B cell (primary cell): ENCODE results near the gene ZNF775. TPM values are rescaled to one million over a fixed set of nuclear protein-coding genes. Genes with fewer than 3 reads are reported as not detected.
A peak's percentile ranks its signal among the peaks of the same experiment; 100 is the strongest.

Experiments
- ATAC-seq: fragments of 200-7000 bp; cut with Tn5 transposase; one replicate; pipeline ENCODE4 v1.10.0; 2021; ENCODE audit warnings: low read depth, mild to moderate bottlenecking, moderate number of reproducible peaks, moderate library complexity
- CTCF ChIA-PET: fragments of 350-600 bp; sonication (Branson Sonifier 250); formaldehyde crosslinking; loops from one replicate; lab custom pipeline; 2021; ENCODE audit warnings: antibody characterized with exemption, inconsistent platforms; lab: Charles Lee
- POLR2A ChIA-PET: fragments of 350-600 bp; sonication (Branson Sonifier 250); formaldehyde crosslinking; loops from one replicate; lab custom pipeline; 2021; ENCODE audit warnings: antibody characterized with exemption; lab: Charles Lee
- DNase-seq: peaks from one replicate; pipeline ENCODE4 v3.0.0; 2013
- H2AFZ ChIP-seq: 2 replicates; pipeline ENCODE4 v1.6.1; 2012; ENCODE audit warnings: mild to moderate bottlenecking, low read depth, low read length; ENCODE audit not compliant: insufficient read depth, poor library complexity, severe bottlenecking
- H3K27ac ChIP-seq, 2 donors: 1 replicate in 1 of 2; 2 replicates in 1 of 2; pipeline ENCODE4 v1.5.1; 2012 to 2013; ENCODE audit warnings: low read length in 2 of 2, mild to moderate bottlenecking in 2 of 2, moderate library complexity in 1 of 2
- H3K27me3 ChIP-seq, 4 experiments: fragments of 200-600 bp in 1 of 4; sonication (generic) in 1 of 4; replicated peaks in 1 of 4; 1 replicate in 2 of 4; 2 replicates in 2 of 4; pipeline versions ENCODE4 v1.6.1 to v1.7.0; 2013 to 2016; ENCODE audit warnings: low read length in 3 of 4, mild to moderate bottlenecking in 2 of 4, mixed read lengths in 1 of 4, moderate library complexity in 1 of 4; ENCODE audit not compliant: insufficient read depth in 4 of 4, control insufficient read depth in 3 of 4; ENCODE audit errors: control extremely low read depth in 1 of 4
- H3K36me3 ChIP-seq, 2 experiments: replicated peaks in 1 of 2; 1 replicate in 1 of 2; 2 replicates in 1 of 2; pipeline versions ENCODE4 v1.6.1 to v1.7.1; 2013; ENCODE audit warnings: low read length in 1 of 2; ENCODE audit not compliant: insufficient read depth in 2 of 2, control insufficient read depth in 1 of 2; ENCODE audit errors: control extremely low read depth in 1 of 2, extremely low read depth in 1 of 2
- H3K4me1 ChIP-seq, 2 donors: fragments of 200-600 bp in 1 of 2; sonication (generic) in 1 of 2; 1 replicate in 1 of 2; 2 replicates in 1 of 2; pipeline versions ENCODE4 v1.5.1 to v1.6.1; 2013 to 2017; ENCODE audit warnings: low read length in 2 of 2; ENCODE audit not compliant: control insufficient read depth in 2 of 2, insufficient read depth in 2 of 2
- H3K4me2 ChIP-seq: replicated peaks from 2 replicates; pipeline ENCODE3; 2012; ENCODE audit warnings: mild to moderate bottlenecking, low read depth, low read length; ENCODE audit not compliant: poor library complexity, severe bottlenecking
- H3K4me3 ChIP-seq, 5 experiments: fragments of 200-600 bp in 1 of 5; sonication (generic) in 1 of 5; 1 replicate in 3 of 5; 2 replicates in 2 of 5; pipeline versions ENCODE4 v1.5.1 to v1.7.0; 2011 to 2016; ENCODE audit warnings: low read length in 4 of 5, mild to moderate bottlenecking in 4 of 5, low read depth in 2 of 5, control low read depth in 1 of 5, moderate library complexity in 1 of 5; ENCODE audit not compliant: insufficient read depth in 1 of 5; ENCODE audit errors: control extremely low read depth in 1 of 5, extremely low read depth in 1 of 5
- H3K79me2 ChIP-seq: fragments of 200-600 bp; sonication (generic); one replicate; pipeline ENCODE4 v1.6.0; 2016; ENCODE audit warnings: low read length; ENCODE audit not compliant: control insufficient read depth, insufficient read depth
- H3K9ac ChIP-seq: fragments of 200-600 bp; sonication (generic); 2 replicates; pipeline ENCODE4 v1.6.1; 2017; ENCODE audit warnings: mild to moderate bottlenecking, low read length, moderate library complexity
- H3K9me3 ChIP-seq, 3 donors: one replicate each; pipeline versions ENCODE4 v1.6.1 to v1.7.1; 2013; ENCODE audit warnings: low read length in 2 of 3; ENCODE audit not compliant: control insufficient read depth in 2 of 3, insufficient read depth in 1 of 3; ENCODE audit errors: control extremely low read depth in 1 of 3
- H4K20me1 ChIP-seq: 2 replicates; pipeline ENCODE4 v1.6.0; 2012; ENCODE audit warnings: mild to moderate bottlenecking, low read length; ENCODE audit not compliant: insufficient read depth, control insufficient read depth, poor library complexity, severe bottlenecking
- H3K27ac Mint-ChIP-seq: one replicate; pipeline ENCODE4 v1.8.0; 2021; ENCODE audit warnings: mixed read lengths
- H3K27me3 Mint-ChIP-seq: one replicate; pipeline ENCODE4 v1.8.0; 2021; ENCODE audit warnings: mixed read lengths
- H3K4me1 Mint-ChIP-seq: one replicate; pipeline ENCODE4 v1.8.0; 2021; ENCODE audit warnings: mixed read lengths
- H3K4me3 Mint-ChIP-seq: one replicate; pipeline ENCODE4 v1.8.0; 2021; ENCODE audit warnings: mixed read lengths
- H3K9me3 Mint-ChIP-seq: one replicate; pipeline ENCODE4 v1.8.0; 2022; ENCODE audit warnings: mixed read lengths; ENCODE audit not compliant: insufficient read depth
- CTCF ChIP-seq: fragments of 200-600 bp; IDR thresholded peaks from one replicate; pipeline ENCODE4 v1.8.0; 2022; ENCODE audit warnings: antibody characterized with exemption, mild to moderate bottlenecking
- EZH2 ChIP-seq: IDR thresholded peaks from 2 replicates; pipeline ENCODE4 v1.6.1; 2012; ENCODE audit warnings: borderline replicate concordance, low read depth, mild to moderate bottlenecking, moderate library complexity, low read length; ENCODE audit not compliant: insufficient read depth, poor library complexity, severe bottlenecking
- WGBS: methylation state at CpG from one replicate; pipeline ENCODE4 v1.1.5; 2013; ENCODE audit warnings: missing lambda C conversion rate; ENCODE audit not compliant: insufficient coverage; 5-methylcytosine and 5-hydroxymethylcytosine counted together
- intact Hi-C: fragments of 100-400 bp; cut with micrococcal nuclease; formaldehyde crosslinking; loops from one replicate; pipeline ENCODE4 v1.10.0; 2022
- polyA plus RNA-seq: library from polyadenylated mRNA; depleted of rRNA; stranded (reverse); fragments of >200 nt; gene quantifications from 2 replicates; pipeline ENCODE4 v1.2.3, GENCODE V29; 2012
- total RNA-seq, 2 donors: library from RNA; stranded (reverse); fragments of 120-200 nt in 1 of 2; gene quantifications; 1 replicate in 1 of 2; 2 replicates in 1 of 2; pipeline versions ENCODE4 v1.2.3 to v1.2.4, GENCODE V29; 2013 to 2022

Gene ZNF775
- total and polyA plus RNA-seq, 2 donors (not counting 1 experiment from before 2014, with no cell fraction given), result 4.2 to 12.1 TPM

GRCh38 chr7:150446288-150446938, 67.3 kb downstream of the ZNF775 start:
- Mint-ChIP-seq H3K9me3 (peaks cover 3% of the 10 kb centered on the region), H3K27ac (peak overlapping the region; percentile 37), H3K4me3 (no peak overlapping the region), H3K4me1 (peaks cover 35% of the 10 kb centered on the region), H3K27me3 (peaks cover 13% of the 10 kb centered on the region)
- peaks cover 0 to 3% of the 10 kb centered on the region in 2 experiments for H3K36me3 ChIP-seq
- peaks cover 20 to 34% of the 10 kb centered on the region in 2 donors for H3K4me1 ChIP-seq
- H3K27ac ChIP-seq, result no peak overlapping the region
- H4K20me1 ChIP-seq, result no peaks in the 10 kb centered on the region
- H3K27me3 ChIP-seq, result peaks cover 0 to 22% (median 6%) of the 10 kb centered on the region in 4 experiments
- peaks cover 0 to 12% (median 6%) of the 10 kb centered on the region in 3 donors for H3K9me3 ChIP-seq
- H2AFZ ChIP-seq, result no peak overlapping the region
- H3K4me3 ChIP-seq, result no peak overlapping the region
- ATAC-seq, result no peak
- TF ChIP-seq EZH2 (no peak), CTCF (no peak)
- WGBS, result 100% methylated on average over 2 of the region's 2 CpGs
- ChIA-PET POLR2A (interaction anchor here (0.6 kb wide), 1 partner anchor 85 kb away, joined by 14 read pairs; no protein-coding TSS in a partner anchor), CTCF (interaction anchor here (0.8 to 3.2 kb wide), 7 partner anchors 8 to 668 kb away, joined by 3 to 8 read pairs (median 4); partner anchors contain the start of gene REPIN1)
- no peak overlapping the region for H3K4me2 ChIP-seq
- H3K79me2 ChIP-seq, result no peaks in the 10 kb centered on the region
- H3K9ac ChIP-seq, result no peak overlapping the region
- intact Hi-C loops, result loop anchor here (5.0 kb wide), 1 partner anchor 451 kb away; no protein-coding TSS in a partner anchor
- no peak for DNase-seq

Other genes starting within 250 kb of the ZNF775 start
- gene LRRC61, start 56.0 kb upstream of the ZNF775 start, total RNA-seq, result 12.8 and 15.5 TPM in 2 replicates
- gene LRRC61, start 56.0 kb upstream of the ZNF775 start, polyA plus RNA-seq, result 5.3 and 12.9 TPM in 2 replicates
- 20.7 TPM in 2 replicates for gene ACTR3C, start 55.8 kb upstream of the ZNF775 start, total RNA-seq
- 4.0 and 5.0 TPM in 2 replicates for gene ACTR3C, start 55.8 kb upstream of the ZNF775 start, polyA plus RNA-seq
- 0.46 TPM in 1 of 2 replicates, not detected in the other for gene RARRES2, start 37.7 kb upstream of the ZNF775 start, total RNA-seq
- not detected in 2 replicates for gene RARRES2, start 37.7 kb upstream of the ZNF775 start, polyA plus RNA-seq
- gene REPIN1, start 10.5 kb upstream of the ZNF775 start, total RNA-seq, result 190 and 193 TPM in 2 replicates
- gene REPIN1, start 10.5 kb upstream of the ZNF775 start, polyA plus RNA-seq, result 126 and 165 TPM in 2 replicates
- gene GIMAP8, start 71.3 kb downstream of the ZNF775 start, total RNA-seq, result 0.47 and 0.78 TPM in 2 replicates
- 0.34 and 0.52 TPM in 2 replicates for gene GIMAP8, start 71.3 kb downstream of the ZNF775 start, polyA plus RNA-seq
- gene GIMAP7, start 135.5 kb downstream of the ZNF775 start, total RNA-seq, result 0.30 and 0.41 TPM in 2 replicates
- gene GIMAP7, start 135.5 kb downstream of the ZNF775 start, polyA plus RNA-seq, result 0.16 and 1.7 TPM in 2 replicates
- 0.27 and 0.85 TPM in 2 replicates for gene GIMAP4, start 188.1 kb downstream of the ZNF775 start, total RNA-seq
- 0.30 and 0.66 TPM in 2 replicates for gene GIMAP4, start 188.1 kb downstream of the ZNF775 start, polyA plus RNA-seq